ENCODE data around the gene MFGE8.

The MFGE8 gene

DNA sequence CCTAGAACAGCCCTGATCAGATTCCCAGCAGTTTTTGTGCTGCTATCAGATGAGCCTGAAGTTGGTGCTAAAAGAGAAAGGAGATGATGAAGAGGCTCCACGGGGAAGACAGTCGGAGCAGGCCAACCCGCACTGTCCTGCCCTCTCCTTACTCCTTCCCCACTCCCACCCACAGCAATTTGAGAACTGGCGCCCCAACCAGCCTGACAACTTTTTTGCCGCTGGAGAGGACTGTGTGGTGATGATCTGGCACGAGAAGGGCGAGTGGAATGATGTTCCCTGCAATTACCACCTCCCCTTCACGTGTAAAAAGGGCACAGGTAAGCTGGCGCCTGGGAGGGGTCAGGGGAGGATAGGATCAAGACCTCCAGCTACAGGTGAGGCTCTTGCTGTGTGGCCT is 40.5 kb downstream of the MFGE8 start:
- no peak for DNase-seq (ENCODE audit: low read depth)

GRCh38 chr15:88872106-88872505 is 41.1 kb downstream of the MFGE8 start:
- no peak for DNase-seq (ENCODE audit: low read depth)

DNA sequence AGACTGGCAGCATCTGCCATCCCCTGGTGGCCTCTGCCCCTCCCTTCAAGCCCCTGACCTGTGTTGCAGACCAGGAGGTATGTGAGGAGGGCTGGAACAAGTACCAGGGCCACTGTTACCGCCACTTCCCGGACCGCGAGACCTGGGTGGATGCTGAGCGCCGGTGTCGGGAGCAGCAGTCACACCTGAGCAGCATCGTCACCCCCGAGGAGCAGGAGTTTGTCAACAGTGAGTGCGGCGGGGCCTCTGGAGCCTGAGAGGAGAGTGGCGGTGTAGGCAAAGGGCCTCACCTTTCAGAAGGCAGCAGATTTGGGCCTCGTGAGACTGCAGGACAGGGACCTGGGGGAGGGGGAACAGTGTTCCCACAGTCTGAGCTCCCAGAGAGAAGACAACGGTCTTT is 41.9 kb downstream of the MFGE8 start:
- no peak for DNase-seq (ENCODE audit: low read depth)

GRCh38 chr15:88866295-88866881 is 46.8 kb downstream of the MFGE8 start:
- no peak for DNase-seq (ENCODE audit: low read depth)

- DNase-seq (ENCODE audit: low read depth), result no peak
These were observed 47.6 kb downstream of the MFGE8 start for GRCh38 chr15:88865498-88866099.

- no peak for DNase-seq (ENCODE audit: low read depth)
These were observed 48.2 kb downstream of the MFGE8 start for GRCh38 chr15:88864861-88865497.

DNA sequence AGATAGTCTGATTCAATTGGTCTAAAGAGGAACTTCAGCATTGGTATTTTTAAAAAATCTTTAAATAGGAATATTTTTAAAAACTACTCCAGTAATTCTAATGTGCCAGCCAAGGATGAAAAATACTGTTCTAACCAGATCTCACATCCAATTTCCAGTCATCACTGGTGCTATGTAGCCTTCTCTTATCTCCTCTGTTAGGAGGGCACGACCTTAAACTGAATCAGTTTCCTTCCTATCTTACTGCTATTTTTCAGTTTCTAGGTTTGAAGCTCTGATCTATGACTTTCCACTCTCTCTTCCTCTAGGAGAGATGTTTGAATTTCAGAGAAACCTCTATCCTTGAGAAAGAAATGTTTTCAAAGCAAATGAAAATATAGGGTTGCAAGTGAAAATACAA is 49.8 kb downstream of the MFGE8 start:
- no peak for DNase-seq (ENCODE audit: low read depth)

GRCh38 chr15:88860212-88860611 is 53.0 kb downstream of the MFGE8 start:
- no peak for DNase-seq (ENCODE audit: low read depth)

DNA sequence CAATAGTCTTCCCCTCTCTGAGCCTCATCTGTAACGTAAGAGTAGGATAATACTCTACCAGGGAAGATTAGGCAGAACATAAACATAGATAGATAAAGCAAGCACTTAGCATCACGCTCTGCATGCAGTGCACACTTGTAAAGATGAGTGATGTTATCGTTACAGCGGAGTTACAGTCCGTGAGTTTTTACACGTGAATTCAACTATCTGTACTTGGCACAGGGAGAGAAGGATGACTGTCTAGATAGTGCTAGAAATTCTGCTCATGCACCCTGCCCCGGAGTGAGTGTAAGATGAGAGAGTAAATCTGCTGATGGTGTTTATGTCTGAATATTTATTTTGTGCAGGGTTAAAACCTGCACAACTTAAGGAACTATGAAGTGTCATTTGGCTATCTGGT is 53.6 kb downstream of the MFGE8 start:
- no peak for DNase-seq (ENCODE audit: low read depth)

- no peak for DNase-seq (ENCODE audit: low read depth)
These were observed 54.2 kb downstream of the MFGE8 start for GRCh38 chr15:88858934-88859333.

GRCh38 chr15:88852476-88852875 is 60.7 kb downstream of the MFGE8 start:
- no peak for DNase-seq (ENCODE audit: low read depth)

DNA sequence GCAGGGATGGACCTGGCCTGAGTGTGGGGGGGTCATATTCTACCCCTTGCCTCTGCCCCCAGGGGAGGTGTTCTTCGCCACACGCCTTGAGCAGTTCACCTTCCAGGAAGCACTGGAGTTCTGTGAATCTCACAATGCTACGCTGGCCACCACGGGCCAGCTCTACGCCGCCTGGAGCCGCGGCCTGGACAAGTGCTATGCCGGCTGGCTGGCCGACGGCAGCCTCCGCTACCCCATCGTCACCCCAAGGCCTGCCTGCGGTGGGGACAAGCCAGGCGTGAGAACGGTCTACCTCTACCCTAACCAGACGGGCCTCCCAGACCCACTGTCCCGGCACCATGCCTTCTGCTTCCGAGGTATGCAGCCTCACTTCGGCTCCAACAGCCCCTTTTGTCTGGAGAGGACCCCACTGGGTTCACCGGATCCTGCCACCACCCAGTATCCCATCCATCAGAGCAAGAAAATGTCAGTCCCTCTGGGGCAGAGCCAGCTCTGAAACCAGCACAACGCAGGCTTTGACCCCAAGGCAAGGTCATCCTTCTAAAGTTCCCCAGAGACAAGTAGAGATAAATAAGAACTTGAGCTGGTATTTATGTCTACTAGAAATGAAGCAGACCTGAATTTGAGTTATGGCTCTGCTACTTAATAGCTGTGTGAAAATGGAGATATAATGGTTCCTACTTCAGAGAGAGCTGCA is 63.7 kb downstream of the MFGE8 start:
- no peak for DNase-seq (ENCODE audit: low read depth)

Measured in activated T-helper 1 cell treated with Interleukin-2 at 50 U/mL for 16 hours (primary cell).